Activated CD8-positive, alpha-beta memory T cell treated with anti-CD3 and anti-CD28 coated beads for 24 hours (primary cell): Measurements from ENCODE around the gene DTX4.
A peak's percentile ranks its signal among the peaks of the same experiment; 100 is the strongest.
"Not testable (repeated sequence)": the region's sequence is repeated elsewhere in the genome, so short reads cannot be mapped to it uniquely, and the experiment has no call there.

Experiments
- DNase-seq: peaks from one replicate; pipeline ENCODE4 v3.0.0-alpha.2; 2020

DTX4 gene

DNA sequence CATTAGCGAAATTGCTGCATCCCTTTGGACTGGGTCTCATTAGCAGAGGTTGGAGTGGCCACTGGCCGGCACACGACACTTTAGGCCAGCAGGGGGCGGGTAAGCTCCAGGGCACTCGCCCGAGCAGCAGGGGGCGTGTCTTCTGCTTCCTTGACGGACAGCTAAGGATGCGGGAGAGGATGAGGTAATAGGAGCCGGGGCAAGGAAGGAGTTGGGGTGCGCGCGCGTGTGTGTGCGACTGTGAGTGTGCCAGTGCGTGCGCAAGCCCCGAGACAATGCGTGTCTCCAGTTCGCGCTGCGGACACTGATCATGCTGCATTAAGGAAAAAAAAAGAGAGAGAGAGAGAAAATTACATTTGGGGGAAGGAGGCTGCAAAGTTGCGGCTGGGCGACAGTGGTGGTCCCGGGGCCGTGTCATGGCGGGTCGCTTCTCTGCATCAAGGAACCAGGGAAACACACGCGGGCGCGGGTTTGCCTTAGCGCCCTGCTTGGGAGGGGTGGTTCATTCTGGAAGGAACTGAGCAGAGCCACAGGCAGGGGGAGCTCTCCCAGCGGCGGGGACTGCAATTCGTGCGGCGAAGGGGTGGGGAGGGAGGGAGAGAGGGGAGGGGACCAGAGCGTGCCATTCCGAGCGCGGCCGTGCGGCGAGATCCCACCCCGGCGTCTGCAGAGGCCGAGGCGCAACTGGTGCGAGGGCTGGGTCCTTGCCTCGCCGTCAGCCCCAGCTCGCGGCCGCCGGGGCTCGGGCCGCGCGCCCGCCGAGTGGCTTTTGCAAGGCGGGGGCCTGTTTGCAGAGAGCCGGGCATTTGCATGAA, at the start of gene DTX4:
Gene DTX4 (plus strand): TSS at position 625 of the 815 bp plus-strand sequence. CDS start 464 bp downstream, outside the sequence.
- DNase-seq, result peak; percentile 95

DNA sequence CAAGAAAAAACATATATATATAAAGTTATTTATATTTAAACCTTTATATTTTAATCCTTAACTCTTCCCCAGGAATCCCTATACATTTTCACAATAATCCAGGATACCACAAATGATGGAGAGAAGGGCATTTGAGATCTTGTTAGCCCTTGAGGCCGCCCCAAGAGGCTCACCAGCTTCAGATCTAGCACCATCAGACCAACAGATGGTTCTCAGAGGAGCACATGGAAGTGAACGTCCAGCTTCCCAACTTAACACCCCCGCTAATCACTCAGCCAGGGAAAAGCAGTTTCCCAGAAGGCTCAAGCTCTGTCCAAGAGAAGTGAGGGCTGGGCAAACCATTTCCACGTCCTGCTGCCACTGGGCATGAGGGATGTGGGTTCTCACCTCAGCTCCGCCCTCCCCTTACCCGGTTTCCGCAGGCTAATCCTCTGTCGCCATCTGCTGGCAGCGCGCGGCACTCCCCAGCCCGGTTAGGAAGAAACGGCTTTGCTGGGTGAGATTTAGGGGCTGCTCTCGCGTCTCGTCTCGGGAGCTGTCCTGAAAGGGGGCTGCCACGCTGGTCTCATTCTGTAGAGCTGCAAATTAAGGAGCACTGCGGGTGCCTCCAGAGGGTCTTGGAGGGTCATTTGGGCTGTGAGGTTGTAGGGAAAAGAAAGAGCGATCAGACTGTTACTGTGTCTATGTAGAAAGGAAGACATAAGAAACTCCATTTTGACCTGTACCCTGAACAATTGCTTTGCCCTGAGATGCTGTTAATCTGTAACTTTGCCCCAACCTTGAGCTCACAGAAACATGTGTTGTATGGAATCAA, 36.1 kb upstream of the DTX4 start:
- peak; percentile 98 for DNase-seq

DNA sequence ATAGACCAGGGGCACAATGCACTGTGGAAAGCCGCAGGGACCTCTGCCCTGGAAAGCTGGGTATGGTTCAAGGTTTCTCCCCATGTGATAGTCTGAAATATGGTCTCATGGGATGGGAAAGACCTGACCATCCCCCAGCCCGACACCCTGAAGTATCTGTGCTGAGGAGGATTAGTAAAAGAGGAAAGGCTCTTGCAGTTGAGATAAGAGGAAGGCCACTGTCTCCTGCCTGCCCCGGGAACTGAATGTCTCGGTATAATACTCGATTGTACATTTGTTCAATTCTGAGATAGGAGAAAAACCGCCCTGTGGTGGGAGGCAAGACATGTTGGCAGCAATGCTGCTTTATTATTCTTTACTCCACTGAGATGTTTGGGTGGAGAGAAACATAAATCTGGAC, 35.4 kb upstream of the DTX4 start:
- DNase-seq, result not testable (repeated sequence)

DNA sequence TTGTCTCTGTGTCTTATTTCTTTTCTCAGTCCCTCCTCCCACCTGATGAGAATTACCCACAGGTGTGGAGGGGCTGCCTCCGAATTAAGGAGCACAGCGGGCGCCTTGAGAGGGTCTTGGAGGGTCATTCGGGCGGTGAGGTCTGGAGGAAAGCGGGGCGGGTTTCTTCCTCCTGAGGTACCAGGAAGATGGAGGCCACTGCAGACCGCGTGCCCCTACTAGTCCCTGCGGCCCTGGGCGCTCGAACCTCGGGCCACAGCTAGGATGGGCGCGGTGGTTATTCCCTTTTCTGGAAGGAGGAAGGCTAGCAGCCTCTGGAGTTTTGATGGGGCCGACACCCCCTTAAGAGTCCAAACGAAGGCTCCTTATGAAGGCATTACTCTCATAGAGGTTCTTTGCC, 34.7 kb upstream of the DTX4 start:
- DNase-seq, result no peak

DNA sequence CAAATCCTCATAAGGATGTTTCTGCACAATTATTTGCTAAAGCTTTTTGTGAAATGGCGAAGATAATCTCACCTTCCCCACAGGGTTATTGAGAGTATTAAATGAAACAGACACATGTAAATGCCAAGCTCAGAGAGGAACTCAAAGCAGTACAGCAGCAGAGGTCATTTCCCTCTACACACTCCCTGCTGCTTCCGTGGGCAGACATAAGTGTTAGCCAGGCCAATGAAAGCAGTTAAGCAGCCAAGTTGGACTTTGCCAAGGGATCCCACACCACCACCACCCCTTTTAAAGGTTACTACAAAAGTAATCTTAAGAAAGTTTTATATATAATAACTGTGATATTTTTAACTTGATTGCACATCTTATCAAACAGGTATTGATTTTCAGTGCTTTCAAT, 33.3 kb upstream of the DTX4 start:
- DNase-seq, result no peak

DNA sequence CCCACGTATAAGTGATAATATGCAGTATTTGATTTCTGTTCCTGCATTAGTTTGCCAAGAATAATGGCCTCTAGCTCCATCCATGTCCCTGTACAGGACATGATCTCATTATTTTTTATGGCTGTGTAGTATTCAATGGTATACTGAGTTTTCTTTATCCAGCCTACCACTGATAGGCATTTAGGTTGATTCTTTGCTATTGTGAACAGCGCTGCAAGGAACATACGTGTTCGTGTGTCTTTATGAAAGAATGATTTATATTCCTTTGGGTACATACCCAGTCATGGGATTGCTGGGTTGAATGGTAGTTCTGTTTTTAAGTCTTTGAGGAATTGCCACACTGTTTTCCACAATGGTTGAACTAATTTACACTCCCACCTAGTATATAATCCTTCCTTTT, 30.7 kb upstream of the DTX4 start:
- no peak for DNase-seq

DNA sequence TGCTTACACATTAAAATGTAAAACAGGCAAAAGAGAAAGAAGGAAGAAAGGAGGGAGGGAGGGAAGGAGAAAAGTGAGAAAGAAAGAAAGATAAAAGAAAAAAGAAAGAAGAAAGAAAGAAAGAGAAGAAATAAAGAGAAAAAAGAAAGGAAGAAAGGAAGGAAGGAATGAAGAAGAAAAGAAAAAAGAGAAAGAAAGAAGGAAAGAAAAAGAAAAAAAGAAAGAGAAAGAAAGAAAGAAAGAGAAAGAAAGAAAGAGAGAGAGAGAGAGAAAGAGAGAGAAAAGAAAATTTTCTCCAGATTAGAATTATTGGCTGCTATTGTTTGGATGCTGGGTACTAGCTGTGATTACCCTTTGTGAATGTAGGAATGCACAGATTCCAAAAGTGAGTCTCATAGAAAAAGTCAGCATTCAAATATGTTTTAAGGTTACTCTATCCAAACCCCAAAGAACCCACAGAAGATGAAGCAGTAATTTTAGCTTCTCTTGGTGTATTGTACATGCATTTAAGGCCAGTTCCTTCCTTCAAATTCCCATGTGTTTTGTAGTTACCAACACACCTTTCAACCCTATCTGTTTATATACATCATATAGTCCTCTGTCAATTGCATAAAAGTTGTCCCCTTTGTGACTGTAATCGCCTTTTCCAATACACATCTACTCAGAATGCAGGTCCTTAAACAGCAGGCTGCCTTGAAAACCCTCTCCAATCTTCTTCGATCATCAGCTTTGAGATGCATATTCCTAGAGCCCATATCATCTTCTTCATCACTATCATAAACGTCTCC, 30.1 kb upstream of the DTX4 start:
- no peak for DNase-seq

DNA sequence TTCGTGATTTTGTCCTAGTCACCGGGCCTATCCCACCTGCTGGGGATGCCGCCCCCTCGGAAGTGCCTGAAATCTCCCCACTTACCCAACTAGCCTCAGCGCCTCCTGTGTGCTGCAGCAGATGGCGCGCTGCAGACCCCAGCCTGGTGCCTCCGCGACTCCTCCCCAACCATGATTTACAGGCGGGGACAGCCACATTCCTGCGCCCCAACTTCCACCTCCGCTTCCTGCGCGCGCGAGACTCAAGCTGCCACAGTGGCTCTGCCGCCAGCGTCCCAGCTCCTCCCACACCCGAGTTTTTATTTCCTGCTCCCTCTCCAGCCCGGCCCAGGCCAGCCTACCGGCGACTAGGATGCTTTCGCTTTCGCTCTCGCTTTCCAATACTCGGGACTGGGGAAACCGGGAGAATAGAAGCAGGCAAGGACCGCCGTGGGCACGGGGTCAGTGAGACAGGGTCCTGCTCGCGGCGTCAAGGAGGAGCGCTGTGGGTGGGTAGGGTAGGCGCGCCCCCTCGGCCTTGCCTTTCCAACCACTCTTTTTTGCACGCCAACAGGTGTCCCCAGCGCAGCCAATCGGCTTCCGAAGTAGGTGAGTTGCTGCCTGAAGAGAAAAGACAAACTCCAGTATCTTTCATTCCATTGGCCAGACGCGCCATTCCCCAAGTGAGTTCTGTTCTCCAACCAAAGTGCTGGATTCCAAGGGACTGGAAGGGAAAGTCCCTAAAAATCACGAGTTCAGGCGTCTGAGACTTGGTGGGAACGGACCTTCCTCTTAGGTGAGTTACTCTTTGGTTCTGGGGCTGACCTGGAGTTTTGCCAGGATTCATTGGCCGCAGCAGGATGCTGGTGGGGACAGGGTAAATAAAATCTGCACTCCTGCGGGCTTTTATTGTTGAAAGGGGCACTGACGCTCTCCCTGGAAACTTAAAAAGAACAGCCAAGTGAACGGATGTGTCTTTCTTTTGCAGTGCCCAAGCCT, 29.1 kb upstream of the DTX4 start, which contains the start of gene FAM111A:
Gene FAM111A (plus strand): TSS at position 327 of the 978 bp plus-strand sequence. CDS start 6,017 bp downstream, outside the sequence.
- DNase-seq, result peak; percentile 90

DNA sequence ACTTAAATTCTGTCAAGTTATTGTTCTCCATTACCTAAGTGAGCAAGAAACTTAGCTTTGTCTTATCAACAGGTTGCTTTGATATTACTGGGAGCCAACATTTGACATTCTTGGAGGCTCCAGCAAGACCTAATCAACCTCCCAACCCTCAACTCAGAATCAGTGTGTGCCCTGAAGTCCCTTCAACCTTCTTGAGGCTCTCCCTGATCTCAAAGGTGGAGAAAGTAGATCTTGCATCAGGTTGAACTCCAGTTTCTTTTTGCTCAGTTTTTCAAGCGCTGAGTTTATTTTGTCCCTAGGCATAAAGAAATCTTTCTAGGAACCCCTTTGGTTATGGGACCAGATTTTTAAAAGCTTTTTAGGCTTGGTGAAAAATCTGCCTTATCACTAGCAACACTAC, 27.8 kb upstream of the DTX4 start:
- DNase-seq, result no peak

DNA sequence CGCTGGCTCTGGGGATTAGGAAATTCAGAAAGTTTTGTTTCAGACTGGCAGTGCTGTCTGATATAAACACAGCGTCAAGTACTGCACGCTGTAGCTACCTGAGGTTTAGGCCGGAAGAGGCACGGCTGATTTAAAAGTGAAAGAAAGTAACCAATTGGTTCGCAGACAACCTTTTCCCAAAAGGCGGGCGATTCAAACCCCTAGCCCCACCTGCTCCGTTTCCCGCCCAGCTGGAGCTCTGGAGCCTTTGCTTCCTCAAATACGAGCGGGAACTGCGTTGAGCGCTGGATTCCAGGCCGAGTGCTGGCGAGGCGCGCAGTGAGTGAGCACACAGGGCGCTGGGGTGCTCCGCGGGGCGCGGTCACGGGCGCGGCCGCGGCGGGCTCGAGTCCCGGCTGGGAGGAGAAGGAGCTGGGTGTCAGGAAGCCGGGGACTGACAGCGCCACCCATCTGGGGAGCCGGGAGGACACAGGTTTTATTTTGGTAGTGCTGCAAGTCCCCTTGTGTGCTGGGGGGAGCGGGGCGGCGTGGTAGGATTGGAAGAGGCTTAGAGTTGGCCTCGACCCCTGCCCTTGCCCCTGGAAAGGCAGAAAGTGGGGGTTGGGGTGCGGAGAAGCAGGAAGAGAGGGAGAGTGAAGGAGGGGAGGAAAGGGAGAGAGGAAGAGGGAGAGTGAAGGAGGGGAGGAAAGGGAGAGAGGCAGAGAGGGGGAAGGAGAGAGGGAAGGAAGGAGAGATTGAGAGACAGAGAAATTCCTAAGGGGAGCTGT, 27.2 kb upstream of the DTX4 start:
- DNase-seq, result peak; percentile 84

DNA sequence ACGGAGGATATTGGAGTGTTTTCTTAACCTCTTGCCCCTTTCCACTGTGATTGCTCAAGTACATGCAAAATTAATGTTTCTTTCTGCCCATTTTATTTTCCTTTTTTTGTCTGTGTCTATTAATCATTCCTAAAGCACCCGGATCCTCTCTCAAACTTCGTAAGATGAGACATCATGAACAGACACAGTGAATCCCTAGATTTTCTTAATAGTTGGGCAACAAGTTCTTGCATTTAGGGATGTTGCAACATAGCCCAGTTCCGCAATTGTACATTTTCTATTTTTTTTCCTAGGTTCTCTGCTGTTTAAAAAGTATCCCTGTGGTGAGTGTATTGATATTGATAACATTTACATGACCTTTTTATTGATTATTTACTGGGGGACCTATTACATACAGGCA, 26.4 kb upstream of the DTX4 start:
- no peak for DNase-seq

DNA sequence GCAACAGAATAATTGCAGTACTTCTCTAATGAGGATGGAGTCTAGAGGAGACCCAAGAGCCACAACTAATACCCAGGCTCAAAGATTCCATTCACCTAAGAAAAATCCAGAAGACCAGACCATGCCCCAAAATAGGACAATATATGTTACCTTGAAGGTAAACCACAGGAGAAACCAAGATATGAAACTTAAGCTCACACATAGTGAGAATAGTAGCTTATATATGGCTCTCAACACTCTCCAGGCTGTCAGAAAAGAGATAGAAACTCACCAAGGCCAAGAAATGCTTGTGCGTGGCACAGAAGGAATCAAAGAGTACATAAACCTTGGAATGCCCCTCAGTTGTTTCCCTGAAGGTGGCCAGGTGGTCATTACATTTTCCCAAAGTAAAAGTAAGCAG, 20.2 kb upstream of the DTX4 start:
- DNase-seq, result no peak

DNA sequence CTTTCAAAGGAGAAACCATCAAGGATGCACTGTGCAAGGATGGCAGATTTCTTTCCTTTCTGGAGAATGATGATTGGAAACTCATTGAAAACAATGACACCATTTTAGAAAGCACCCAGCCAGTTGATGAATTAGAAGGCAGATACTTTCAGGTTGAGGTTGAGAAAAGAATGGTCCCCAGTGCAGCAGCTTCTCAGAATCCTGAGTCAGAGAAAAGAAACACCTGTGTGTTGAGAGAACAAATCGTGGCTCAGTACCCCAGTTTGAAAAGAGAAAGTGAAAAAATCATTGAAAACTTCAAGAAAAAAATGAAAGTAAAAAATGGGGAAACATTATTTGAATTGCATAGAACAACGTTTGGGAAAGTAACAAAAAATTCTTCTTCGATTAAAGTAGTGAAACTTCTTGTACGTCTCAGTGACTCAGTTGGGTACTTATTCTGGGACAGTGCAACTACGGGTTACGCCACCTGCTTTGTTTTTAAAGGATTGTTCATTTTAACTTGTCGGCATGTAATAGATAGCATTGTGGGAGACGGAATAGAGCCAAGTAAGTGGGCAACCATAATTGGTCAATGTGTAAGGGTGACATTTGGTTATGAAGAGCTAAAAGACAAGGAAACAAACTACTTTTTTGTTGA, 19.5 kb upstream of the DTX4 start:
- no peak for DNase-seq

DNA sequence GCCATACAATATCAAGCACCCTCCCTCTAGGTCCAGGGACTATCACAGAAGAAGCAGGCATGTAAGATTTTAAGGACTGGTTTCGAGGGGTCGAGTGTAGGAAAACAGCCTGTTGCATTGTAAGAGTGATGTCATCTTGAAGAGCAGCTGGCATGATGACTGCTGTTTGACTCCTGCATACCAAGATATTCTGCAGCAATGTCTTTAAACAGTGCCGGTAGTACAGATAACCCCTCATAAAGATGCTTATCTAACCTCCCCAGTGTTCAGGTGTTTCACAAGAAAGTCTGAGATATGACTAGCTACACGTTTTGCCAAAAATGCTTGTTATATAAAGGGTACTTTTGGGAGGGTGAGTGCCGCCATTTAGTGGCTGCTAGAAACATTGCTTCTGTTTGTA, 17.3 kb upstream of the DTX4 start:
- no peak for DNase-seq

DNA sequence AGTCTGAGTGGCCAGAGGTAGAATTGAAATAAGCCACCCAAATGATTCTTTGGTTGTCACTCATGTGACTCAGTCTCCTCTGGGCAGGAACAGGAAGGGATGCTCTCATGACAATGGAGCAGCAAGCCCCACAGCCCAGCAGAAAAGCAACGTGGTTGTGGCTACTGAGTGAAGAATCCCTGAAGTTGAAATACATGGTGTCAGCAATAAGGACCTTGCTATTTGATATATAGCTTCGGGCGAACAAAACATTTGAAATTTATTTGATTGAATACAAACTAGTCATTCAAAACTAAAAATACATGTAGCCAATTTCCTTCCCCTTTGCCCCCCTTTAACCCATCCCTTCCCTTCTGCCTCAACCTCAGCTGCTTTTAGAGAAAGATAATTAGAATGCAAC, 14.5 kb upstream of the DTX4 start:
- DNase-seq, result no peak

DNA sequence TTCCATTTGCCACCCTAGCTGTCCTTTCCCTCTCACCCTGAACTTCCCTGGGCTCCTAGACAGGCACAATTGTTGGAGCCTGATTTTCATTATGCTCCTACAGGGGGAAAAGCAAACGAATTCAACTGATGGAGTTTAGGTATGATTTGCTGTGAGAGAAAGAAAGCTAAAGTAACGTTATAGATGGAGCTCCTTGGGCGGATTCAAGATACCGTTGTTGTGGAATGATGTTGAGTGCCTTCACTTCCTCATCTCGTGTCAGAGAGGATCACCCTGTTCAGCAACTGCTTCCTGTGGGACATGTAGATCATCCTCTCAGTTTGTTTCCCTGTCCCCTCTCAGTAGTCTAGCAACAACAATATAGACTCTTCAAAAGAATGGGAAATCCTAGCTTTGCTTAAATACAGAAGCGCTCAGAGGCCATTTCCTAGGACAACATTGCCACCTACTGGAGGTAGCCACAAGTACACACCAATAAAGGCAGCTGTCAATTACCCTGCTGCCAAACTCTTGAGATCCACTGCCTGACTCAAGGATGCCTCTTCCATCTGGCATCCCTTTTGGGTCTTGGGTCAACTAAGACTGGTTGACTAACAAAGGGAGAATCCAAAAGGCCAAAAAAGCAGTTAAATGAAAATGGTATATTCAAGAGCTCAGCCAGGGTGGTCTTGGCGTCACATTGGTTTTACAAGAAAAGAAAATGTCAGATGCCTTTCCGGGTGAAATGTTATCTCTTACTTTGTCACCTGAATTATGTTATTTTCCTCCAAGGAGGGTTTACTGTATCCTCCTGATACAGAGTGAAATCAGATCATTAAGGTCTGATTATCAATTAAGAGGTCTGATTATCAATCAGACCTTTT, 13.5 kb upstream of the DTX4 start:
- peak; percentile 74 for DNase-seq

DNA sequence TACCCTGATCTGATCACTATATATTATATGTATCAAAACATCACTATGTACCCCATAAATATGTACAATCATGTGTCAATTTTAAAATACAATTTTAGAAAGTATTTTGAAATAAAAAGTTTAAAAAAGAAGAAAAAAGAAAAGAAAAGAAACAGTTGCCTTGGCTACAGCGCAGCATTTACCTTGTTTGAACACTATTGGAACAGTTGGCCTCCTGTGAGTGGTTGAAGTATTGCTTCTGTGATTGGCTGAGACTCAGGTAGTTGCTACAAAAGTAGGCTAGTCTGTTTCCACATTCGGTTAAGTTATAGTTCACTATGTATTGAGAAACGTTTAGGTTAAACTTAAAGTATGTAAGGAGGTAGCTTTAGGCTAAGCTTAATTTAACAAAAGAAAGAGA, 7.9 kb upstream of the DTX4 start:
- no peak for DNase-seq

DNA sequence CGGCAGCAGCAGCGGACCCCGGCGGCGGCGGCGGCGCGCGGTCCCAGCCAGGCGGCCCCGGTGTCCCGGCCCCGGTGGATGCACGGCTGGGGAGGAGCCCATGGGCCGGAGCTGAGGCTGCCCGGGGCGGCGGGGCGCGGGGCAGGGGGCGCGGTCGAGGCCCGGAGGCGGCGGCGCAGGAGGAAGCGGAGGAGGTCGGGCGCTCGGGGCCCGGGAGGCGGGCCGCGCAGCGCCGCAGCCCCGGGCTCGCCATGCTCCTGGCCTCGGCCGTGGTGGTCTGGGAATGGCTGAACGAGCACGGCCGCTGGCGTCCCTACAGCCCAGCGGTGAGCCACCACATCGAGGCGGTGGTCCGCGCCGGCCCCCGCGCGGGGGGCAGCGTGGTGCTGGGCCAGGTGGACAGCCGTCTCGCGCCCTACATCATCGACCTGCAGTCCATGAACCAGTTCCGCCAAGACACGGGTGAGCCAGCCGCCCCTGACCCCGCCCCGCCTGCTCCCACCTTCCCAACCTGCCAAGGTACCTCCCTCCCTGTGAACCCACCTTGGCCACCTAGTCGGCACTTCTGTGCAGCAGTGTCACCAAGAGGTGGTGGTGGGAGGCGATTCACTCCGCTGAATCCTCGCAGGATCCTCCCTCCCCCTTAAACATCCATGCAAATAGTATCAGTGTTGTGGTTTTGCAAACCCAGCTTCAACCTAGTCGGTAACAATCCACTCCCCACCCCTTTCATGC, 580 bp downstream of the DTX4 start:
- DNase-seq, result peak; percentile 69
